ENCODE measurements around the gene PDCD2L. TPM values are rescaled to one million over a fixed set of nuclear protein-coding genes. Genes with fewer than 3 reads are reported as not detected.
"Not testable (repeated sequence)": the region's sequence is repeated elsewhere in the genome, so short reads cannot be mapped to it uniquely, and the experiment has no call there.

PDCD2L gene
- polyA plus RNA-seq (2014; cell fraction: cytosol; rRNA removed): 30.0 and 30.2 TPM in 2 replicates
- 26.6 and 27.7 TPM in 2 replicates for polyA plus RNA-seq (2014; cell fraction: nucleus; rRNA removed)

DNA sequence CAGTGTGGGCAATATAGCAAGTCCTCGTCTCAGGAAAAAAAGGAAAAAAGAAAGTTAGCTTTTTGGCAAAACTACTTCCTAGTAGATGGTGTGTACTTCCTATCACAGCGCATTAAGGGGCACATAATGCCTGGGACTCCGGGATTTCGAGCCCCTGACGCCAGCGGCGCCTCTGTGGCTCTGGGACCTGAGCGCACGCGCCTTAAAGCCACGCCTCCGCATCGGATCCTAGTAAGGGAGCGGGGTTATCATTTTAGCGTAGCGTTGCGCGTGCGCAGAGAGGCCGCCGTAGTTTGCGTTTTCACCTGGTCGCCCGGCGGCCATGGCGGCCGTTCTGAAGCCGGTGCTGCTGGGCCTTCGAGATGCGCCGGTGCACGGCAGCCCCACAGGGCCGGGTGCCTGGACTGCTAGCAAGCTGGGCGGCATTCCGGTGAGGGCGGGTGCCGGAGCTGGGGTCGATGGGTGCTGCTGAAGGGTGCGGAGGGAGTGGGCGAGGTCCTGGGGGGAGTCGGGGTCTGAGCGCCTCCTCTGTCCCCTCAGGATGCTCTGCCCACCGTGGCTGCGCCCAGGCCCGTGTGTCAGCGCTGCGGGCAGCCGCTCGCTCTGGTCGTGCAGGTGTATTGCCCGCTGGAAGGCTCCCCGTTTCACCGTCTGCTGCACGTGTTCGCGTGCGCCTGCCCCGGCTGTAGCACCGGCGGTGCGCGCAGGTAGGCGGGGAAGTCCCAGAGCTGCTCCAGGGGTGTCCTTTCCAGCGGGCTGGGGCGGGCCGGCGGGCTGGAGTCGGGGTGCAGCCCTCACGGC is at the start of gene PDCD2L:
PDCD2L (plus strand) TSS at position 291 of the 801 bp plus-strand sequence; CDS start at position 323, 32 bp downstream.
- peak; percentile 91 for DNase-seq (ENCODE audit: low spot score)

GRCh38 chr19:34355201-34355600 is 49.0 kb upstream of the PDCD2L start:
- no peak for DNase-seq (ENCODE audit: low spot score)

DNA sequence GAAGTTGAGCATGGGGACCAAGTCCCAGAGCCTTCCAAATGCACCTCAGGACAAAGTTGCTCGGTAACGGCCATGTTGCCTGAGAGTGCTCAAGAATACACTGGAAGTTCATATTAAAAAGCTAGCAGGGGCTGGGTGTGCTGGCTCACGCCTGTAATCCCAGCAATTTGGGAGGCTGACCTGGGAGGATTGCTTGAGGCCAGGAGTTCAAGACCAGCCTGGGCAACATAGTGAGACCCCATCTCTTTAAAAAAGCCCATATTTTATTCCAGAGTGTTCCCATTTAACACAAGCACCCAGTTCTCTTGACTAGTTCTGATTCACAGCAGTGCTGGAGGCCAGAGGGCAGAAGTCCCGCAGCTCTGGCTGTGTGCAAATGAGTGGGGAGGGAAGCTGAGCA is 47.3 kb upstream of the PDCD2L start:
- DNase-seq (ENCODE audit: low spot score): no peak

DNA sequence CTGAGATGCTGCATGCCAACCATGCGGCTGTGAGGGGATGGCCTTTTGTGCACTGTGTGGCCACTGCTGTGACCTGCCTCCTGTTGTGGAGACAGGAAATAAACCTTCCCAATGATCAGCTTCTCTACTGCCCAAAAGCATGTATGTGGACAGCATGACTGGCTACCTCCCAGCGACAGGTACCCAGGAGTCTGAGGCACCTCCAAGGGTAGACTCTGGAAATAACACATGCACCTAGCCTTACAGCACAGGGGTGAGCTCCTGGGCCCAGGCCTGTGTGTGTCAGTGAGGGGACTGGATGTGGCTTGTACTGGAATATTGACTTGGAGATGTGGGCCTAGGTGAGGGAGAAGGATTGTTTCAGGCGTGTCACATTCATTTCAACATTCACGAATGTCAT is 46.8 kb upstream of the PDCD2L start:
- no peak for DNase-seq (ENCODE audit: low spot score)

DNA sequence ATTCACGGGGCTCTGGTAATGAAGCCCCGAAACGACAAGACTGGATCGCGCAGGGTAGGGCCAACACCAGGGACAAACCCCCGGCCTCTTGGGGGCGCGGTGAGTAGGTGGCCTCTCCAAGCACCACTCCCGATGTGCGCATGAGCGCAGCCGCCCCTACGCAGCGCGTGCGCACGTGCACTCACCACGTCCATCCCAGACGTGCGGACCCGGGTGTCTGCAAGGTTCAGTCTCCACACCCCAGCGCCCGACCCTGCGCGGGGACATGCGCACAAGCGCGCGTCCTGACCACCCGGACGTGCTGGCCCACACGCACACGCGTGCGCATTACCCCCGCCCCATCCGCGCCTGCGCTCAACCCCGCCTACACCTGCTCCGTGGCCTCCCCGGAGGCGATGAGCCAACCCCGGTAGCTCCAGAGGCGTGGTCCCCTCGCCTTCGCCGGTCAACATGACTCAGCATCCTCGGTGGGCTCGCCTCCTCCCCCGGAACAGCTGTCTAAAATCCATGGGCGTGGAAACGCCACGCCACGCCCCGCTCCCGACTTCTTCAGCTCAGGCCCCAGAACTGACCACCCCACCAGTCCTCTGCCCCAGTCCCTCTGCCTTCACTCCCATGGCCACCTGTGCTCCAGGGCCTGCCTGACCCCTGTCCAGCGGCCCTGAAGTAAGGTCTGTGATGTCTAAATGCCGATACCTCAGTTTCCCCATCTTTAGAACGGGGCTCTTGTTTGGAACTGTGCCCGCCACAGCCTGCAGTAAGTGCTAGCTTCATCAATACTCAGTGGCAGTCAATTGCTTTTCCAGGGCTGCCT is 44.9 kb upstream of the PDCD2L start:
- DNase-seq (ENCODE audit: low spot score): peak; percentile 98

DNA sequence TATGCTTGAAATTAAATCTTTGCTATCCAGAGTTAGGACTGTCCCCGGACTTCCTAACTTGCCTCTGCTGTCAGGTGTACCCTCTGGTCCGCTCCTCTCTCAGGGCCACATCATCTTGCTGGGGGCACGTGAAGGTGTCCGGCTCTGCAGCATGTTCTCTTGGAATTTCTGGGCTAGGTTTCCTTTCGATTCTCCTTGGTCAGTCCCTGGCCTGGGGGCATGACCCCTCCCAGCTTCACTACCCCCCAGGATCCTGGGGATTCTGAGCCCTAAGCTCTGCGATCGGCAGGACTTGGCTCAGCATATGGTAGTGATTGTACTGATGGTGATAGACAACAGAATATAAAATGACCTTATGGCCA is 44.3 kb upstream of the PDCD2L start:
- DNase-seq (ENCODE audit: low spot score): no peak

DNA sequence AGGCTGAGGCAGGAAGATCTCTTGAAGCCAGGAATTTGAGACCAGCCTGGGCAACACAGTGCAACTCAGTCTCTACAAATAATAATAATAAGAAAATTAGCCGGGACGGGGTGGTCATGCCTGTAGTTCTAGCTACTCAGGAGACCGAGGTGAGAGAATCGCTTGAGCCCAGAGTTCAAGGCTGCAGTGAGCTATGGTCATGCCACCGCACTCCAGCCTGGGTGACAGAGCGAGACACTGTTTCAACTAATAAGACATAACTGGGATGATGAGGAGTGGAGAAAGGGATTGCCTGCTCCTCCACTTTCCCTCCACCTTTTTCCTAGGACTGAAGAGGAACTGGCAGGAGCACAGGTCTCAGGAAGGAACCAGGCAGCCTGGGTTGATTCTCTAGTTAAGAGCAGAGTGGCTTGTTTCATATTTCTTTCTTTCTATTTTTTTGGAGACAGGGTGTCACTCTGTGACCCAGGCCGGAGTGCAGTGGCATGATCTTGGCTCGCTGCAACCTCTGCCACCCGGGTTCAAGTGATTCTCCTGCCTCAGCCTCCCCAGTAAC is 43.8 kb upstream of the PDCD2L start:
- no peak for DNase-seq (ENCODE audit: low spot score)

GRCh38 chr19:34362679-34363069 is 41.5 kb upstream of the PDCD2L start:
- DNase-seq (ENCODE audit: low spot score): no peak

DNA sequence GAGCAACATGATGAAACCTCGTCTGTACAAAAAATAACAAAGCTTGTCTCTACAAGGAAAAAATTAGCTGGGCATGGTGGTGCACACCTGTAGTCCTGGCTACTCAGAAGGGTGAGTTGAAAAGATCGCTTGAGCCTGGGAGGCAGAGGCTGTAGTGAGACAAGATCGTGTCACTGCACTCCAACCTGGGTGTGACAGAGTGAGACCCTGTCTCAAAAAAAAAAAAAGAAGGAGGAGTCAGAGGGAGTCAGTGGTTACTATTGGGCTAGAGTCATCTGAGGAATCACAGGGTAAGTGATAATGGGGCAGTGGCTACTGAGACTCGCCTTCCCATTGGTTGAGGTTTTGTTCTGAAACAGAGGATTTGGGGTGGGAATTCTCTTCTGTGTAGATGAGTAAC is 41.1 kb upstream of the PDCD2L start:
- DNase-seq (ENCODE audit: low spot score): peak; percentile 62

- no peak for DNase-seq (ENCODE audit: low spot score)
These were observed 40.3 kb upstream of the PDCD2L start for GRCh38 chr19:34363930-34364329.

GRCh38 chr19:34364462-34364829 is 39.8 kb upstream of the PDCD2L start:
- DNase-seq (ENCODE audit: low spot score): no peak

- DNase-seq (ENCODE audit: low spot score): peak; percentile 46
These were observed 39.3 kb upstream of the PDCD2L start, which contains the start of gene GPI for GRCh38 chr19:34364830-34365462. Gene GPI, plus strand, starts transcription at chr19:34365196. Its CDS starts 71 bp downstream, at chr19:34365267.

- DNase-seq (ENCODE audit: low spot score): no peak
These were observed 38.5 kb upstream of the PDCD2L start for GRCh38 chr19:34365463-34366401.

DNA sequence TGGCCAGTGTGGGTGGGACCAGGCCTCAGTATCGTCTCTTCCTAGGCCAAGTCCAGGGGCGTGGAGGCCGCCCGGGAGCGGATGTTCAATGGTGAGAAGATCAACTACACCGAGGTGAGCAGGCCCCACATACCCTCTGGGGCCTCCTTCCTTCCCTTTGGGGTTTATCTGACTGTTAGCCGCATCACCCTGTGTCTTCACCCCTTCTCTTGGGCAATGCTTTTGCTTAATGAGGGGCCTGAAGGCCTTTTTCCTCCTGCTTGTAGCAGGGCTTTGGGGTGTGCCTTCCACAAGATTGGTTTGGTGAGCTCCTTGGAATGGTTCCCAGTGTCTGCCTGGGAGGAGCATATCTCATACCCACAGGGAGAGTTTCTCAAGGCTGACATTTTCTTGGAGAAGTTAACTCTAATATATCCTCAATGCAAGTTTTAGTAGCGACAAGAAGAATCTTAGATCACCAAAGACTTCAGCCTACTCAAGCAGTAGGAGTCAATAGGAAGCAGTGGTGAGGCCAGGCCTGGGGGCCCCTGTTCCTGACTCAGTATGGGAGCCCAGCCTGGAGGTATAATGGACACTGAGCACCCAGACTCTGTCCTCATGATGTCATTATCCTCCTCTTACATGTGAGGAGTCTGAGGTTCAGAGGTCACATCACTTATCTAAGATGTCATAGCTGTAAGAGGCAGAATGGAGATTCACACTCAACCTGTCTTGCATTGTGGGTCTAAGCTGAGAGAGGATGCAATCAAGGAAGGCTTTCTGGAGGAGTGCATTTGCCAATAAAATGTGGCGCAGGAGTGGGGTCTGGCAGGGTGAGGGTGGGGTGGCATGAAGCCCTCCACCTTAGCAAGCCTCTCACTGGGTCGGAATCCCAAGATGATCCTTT is 37.2 kb upstream of the PDCD2L start:
- no peak for DNase-seq (ENCODE audit: low spot score)

GRCh38 chr19:34367624-34367957 is 36.6 kb upstream of the PDCD2L start:
- DNase-seq (ENCODE audit: low spot score): no peak

- DNase-seq (ENCODE audit: low spot score): no peak
These were observed 35.9 kb upstream of the PDCD2L start for GRCh38 chr19:34368338-34368737.

GRCh38 chr19:34369166-34369565 is 35.0 kb upstream of the PDCD2L start:
- not testable (repeated sequence) for DNase-seq (ENCODE audit: low spot score)

- no peak for DNase-seq (ENCODE audit: low spot score)
These were observed 34.1 kb upstream of the PDCD2L start for GRCh38 chr19:34370117-34370516.

DNA sequence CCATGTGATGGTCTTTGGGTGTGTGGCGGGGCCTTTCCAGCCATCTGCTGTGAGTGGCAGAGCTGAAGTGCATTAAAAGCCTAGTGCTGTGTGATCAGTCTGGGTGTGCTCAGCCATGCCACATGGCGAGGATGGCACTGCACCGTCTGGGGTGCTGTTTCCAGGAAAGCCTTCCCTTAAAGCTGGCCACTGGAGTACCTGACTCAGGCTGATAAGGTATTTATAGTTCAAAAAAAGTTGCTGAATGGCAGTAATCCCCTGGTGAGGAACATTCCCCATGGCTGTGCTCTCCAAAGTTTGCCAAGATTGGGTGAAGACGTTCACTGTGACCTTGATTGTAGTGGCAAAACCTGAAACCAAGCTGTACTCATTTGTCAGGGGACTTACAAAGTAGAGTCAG is 33.2 kb upstream of the PDCD2L start:
- DNase-seq (ENCODE audit: low spot score): no peak
